HepG2 (cell line): ENCODE measurements around the gene NHSL1. TPM values are rescaled to one million over a fixed set of nuclear protein-coding genes. Genes with fewer than 3 reads are reported as not detected.

Experiments used
- CBFB ChIP-seq: sonication (generic); formaldehyde crosslinking; IDR thresholded peaks from 2 replicates; pipeline ENCODE4 v1.4.0; 2020; ENCODE audit warnings: missing genetic modification reagents
- CEBPB ChIP-seq: IDR thresholded peaks from 2 replicates; pipeline ENCODE4 v1.6.1; 2011; ENCODE audit warnings: low read depth, low read length, improper control_type of control experiment, borderline replicate concordance
- DMTF1 ChIP-seq: sonication (generic); formaldehyde crosslinking; IDR thresholded peaks from 2 replicates; pipeline ENCODE4 v1.4.0; 2020; ENCODE audit warnings: mild to moderate bottlenecking, missing genetic modification reagents
- GABPB1 ChIP-seq: IDR thresholded peaks from 2 replicates; pipeline ENCODE4 v1.6.1; 2016; ENCODE audit warnings: mild to moderate bottlenecking, missing genetic modification reagents, moderate library complexity, missing compliant biosample characterization
- MAFF ChIP-seq: IDR thresholded peaks from 2 replicates; pipeline ENCODE4 v1.6.1; 2011; ENCODE audit warnings: low read depth, low read length, improper control_type of control experiment
- MAFG ChIP-seq: sonication (generic); formaldehyde crosslinking; IDR thresholded peaks from 2 replicates; pipeline ENCODE4 v1.5.1; 2020; ENCODE audit warnings: mild to moderate bottlenecking, missing genetic modification reagents
- PAXIP1 ChIP-seq: sonication (generic); formaldehyde crosslinking; conservative IDR thresholded peaks from 2 replicates; pipeline ENCODE4 v1.4.0; 2020; ENCODE audit warnings: mild to moderate bottlenecking, missing genetic modification reagents, moderate library complexity
- RCOR2 ChIP-seq: IDR thresholded peaks from 2 replicates; pipeline ENCODE4 v1.6.1; 2016; ENCODE audit warnings: missing biosample characterization, missing genetic modification reagents
- SNAPC5 ChIP-seq: sonication (generic); formaldehyde crosslinking; IDR thresholded peaks from 2 replicates; pipeline ENCODE4 v1.8.1; 2023; ENCODE audit warnings: mild to moderate bottlenecking, missing genetic modification reagents, borderline replicate concordance
- TFAP4 ChIP-seq: sonication (generic); IDR thresholded peaks from 2 replicates; pipeline ENCODE4 v1.6.1; 2016; ENCODE audit warnings: low read depth, borderline replicate concordance
- XRCC5 ChIP-seq: fragments of 200-400 bp; formaldehyde crosslinking; optimal IDR thresholded peaks from 2 replicates; pipeline ENCODE3; 2017; ENCODE audit warnings: mild to moderate bottlenecking, low read length
- ZNF136 ChIP-seq: sonication (generic); formaldehyde crosslinking; IDR thresholded peaks from 2 replicates; pipeline ENCODE4 v1.8.1; 2022; ENCODE audit warnings: low read depth, mild to moderate bottlenecking, moderate library complexity, missing genetic modification reagents
- ZNF160 ChIP-seq: sonication (generic); formaldehyde crosslinking; IDR thresholded peaks from 2 replicates; pipeline ENCODE4 v1.8.0; 2022; ENCODE audit warnings: mild to moderate bottlenecking, inconsistent platforms, missing genetic modification reagents
- ZNF260 ChIP-seq: sonication (generic); formaldehyde crosslinking; IDR thresholded peaks from 2 replicates; pipeline ENCODE4 v1.4.0; 2020; ENCODE audit warnings: missing genetic modification reagents, low read depth, mild to moderate bottlenecking, borderline replicate concordance
- ZNF264 ChIP-seq: sonication (generic); formaldehyde crosslinking; IDR thresholded peaks from 2 replicates; pipeline ENCODE4 v1.4.0; 2020; ENCODE audit warnings: missing genetic modification reagents
- ZNF281 ChIP-seq: sonication (generic); formaldehyde crosslinking; IDR thresholded peaks from 2 replicates; pipeline ENCODE4 v1.4.0; 2020; ENCODE audit warnings: missing genetic modification reagents, borderline replicate concordance
- ZNF549 ChIP-seq: sonication (generic); formaldehyde crosslinking; IDR thresholded peaks from 2 replicates; pipeline ENCODE4 v1.5.0; 2020; ENCODE audit warnings: missing genetic modification reagents
- ZNF615 ChIP-seq: sonication (generic); formaldehyde crosslinking; IDR thresholded peaks from 2 replicates; pipeline ENCODE4 v1.5.0; 2020; ENCODE audit warnings: mild to moderate bottlenecking, missing genetic modification reagents, borderline replicate concordance
- ZNF660 ChIP-seq: sonication (generic); formaldehyde crosslinking; IDR thresholded peaks from 2 replicates; pipeline ENCODE4 v1.5.1; 2020; ENCODE audit warnings: mild to moderate bottlenecking, low read depth, missing genetic modification reagents, borderline replicate concordance
- polyA plus RNA-seq, 8 experiments: library from polyadenylated mRNA; depleted of rRNA in 3 of 8; stranded (reverse) in 7 of 8; unstranded in 1 of 8; fragments of >200 nt; fragmentation: Illumina TruSeq in 4 of 8; extraction: Trizol in 4 of 8; gene quantifications; 2 replicates each; pipeline versions ENCODE4 v1.2.1 to v1.2.3, GENCODE V29; 2011 to 2016; ENCODE audit warnings: low read depth in 4 of 8, missing spikeins in 1 of 8, mixed read lengths in 1 of 8; ENCODE audit not compliant: insufficient read depth in 1 of 8
- total RNA-seq, 5 experiments: library from RNA; depleted of rRNA; stranded (reverse); fragments of >200 nt; fragmentation: Illumina TruSeq; extraction: Trizol; gene quantifications; 2 replicates each; pipeline ENCODE4 v1.2.3, GENCODE V29; 2016; ENCODE audit warnings: low read depth in 1 of 5

NHSL1 gene
- total and polyA plus RNA-seq, 2 of the 13 experiments (the other 11 are each of a cell fraction or from before 2014, with no cell fraction given), result 24.9 to 53.6 TPM

- TF ChIP-seq ZNF549 (CRISPR knock-in tag) (peak; percentile 73), ZNF281 (CRISPR knock-in tag) (peak; percentile 29; the same call in 1 of the 2 replicates), CBFB (CRISPR knock-in tag) (peak; percentile 74; the same call in 1 of the 2 replicates), MAFF (no peak), PAXIP1 (CRISPR knock-in tag) (peak; percentile 87), ZNF264 (peak; percentile 86), ZNF615 (CRISPR knock-in tag) (no peak), GABPB1 (peak; percentile 93), MAFG (no peak), TFAP4 (peak; percentile 90; the same call in 1 of the 2 replicates), ZNF660 (CRISPR knock-in tag) (no peak), ZNF260 (CRISPR knock-in tag) (no peak), XRCC5 (peak; percentile 97), RCOR2 (CRISPR knock-in tag) (peak; percentile 56; the same call in 1 of the 2 replicates), ZNF136 (0 out of 2 replicates have a peak, but pooled peaks have one; percentile 51), DMTF1 (CRISPR knock-in tag) (peak; percentile 90; the same call in 1 of the 2 replicates), SNAPC5 (CRISPR knock-in tag) (no peak), ZNF160 (CRISPR knock-in tag) (peak; percentile 94), CEBPB (no peak)
Measured at GRCh38 chr6:138403801-138404665, 95.3 kb downstream of the NHSL1 start, which contains the start of gene HEBP2 (continued).
